Keratinocyte (primary cell): ENCODE measurements around the gene POLR2L. TPM values are rescaled to one million over a fixed set of nuclear protein-coding genes. Genes with fewer than 3 reads are reported as not detected.

Experiments
- DNase-seq: peaks from one replicate; pipeline ENCODE4 v3.0.0-alpha.2; 2011; ENCODE audit warnings: low read depth, missing footprints, low spot score
- FAIRE-seq: peaks from 2 replicates; lab custom pipeline; 2011; peaks lifted over from hg19 to GRCh38; lab: Jason Lieb, UNC
- H2AFZ ChIP-seq: 2 replicates; pipeline ENCODE4 v1.6.0; 2012; ENCODE audit warnings: low read length, control low read depth, inconsistent platforms; ENCODE audit not compliant: control insufficient read depth
- H3K27ac ChIP-seq: 2 replicates; pipeline ENCODE4 v1.5.1; 2011; ENCODE audit warnings: low read length; ENCODE audit not compliant: control insufficient read depth, insufficient read depth
- H3K27me3 ChIP-seq: 3 replicates; pipeline ENCODE4 v1.6.0; 2011; ENCODE audit warnings: low read length; ENCODE audit not compliant: control insufficient read depth, insufficient read depth; ENCODE audit errors: extremely low read depth
- H3K36me3 ChIP-seq, 2 experiments: 2 replicates in 1 of 2; 3 replicates in 1 of 2; pipeline ENCODE4 v1.5.1; 2011; ENCODE audit warnings: low read length in 2 of 2, mild to moderate bottlenecking in 1 of 2; ENCODE audit not compliant: control insufficient read depth in 2 of 2, insufficient read depth in 2 of 2; ENCODE audit errors: extremely low read depth in 1 of 2
- H3K4me1 ChIP-seq: 3 replicates; pipeline ENCODE4 v1.5.1; 2011; ENCODE audit warnings: low read length; ENCODE audit not compliant: control insufficient read depth, insufficient read depth; ENCODE audit errors: extremely low read depth
- H3K4me2 ChIP-seq: 3 replicates; pipeline ENCODE4 v1.6.0; 2011; ENCODE audit warnings: low read depth, low read length; ENCODE audit not compliant: control insufficient read depth, insufficient read depth; ENCODE audit errors: extremely low read depth
- H3K4me3 ChIP-seq, 3 experiments: fragments of 200-600 bp in 1 of 3; sonication (generic) in 1 of 3; 2 replicates in 2 of 3; 3 replicates in 1 of 3; pipeline ENCODE4 v1.5.1; 2011 to 2016; ENCODE audit warnings: low read length in 3 of 3, mild to moderate bottlenecking in 3 of 3, control low read depth in 2 of 3, inconsistent platforms in 1 of 3, low read depth in 1 of 3, mixed read lengths in 1 of 3, mixed run types in 1 of 3, moderate library complexity in 1 of 3; ENCODE audit not compliant: control insufficient read depth in 2 of 3, insufficient read depth in 2 of 3; ENCODE audit errors: extremely low read depth in 1 of 3
- H3K79me2 ChIP-seq: 2 replicates; pipeline ENCODE4 v1.6.0; 2012; ENCODE audit warnings: low read length; ENCODE audit not compliant: control insufficient read depth, insufficient read depth
- H3K9ac ChIP-seq: 3 replicates; pipeline ENCODE4 v1.6.0; 2011; ENCODE audit warnings: low read length; ENCODE audit not compliant: control insufficient read depth, insufficient read depth; ENCODE audit errors: extremely low read depth
- H3K9me1 ChIP-seq: 3 replicates; pipeline ENCODE4 v1.6.0; 2011; ENCODE audit warnings: low read length; ENCODE audit not compliant: control insufficient read depth, insufficient read depth; ENCODE audit errors: extremely low read depth
- H3K9me3 ChIP-seq: 2 replicates; pipeline ENCODE4 v1.5.1; 2012; ENCODE audit warnings: low read depth, low read length; ENCODE audit not compliant: control insufficient read depth
- H4K20me1 ChIP-seq: 3 replicates; pipeline ENCODE4 v1.6.0; 2011; ENCODE audit warnings: low read length; ENCODE audit not compliant: control insufficient read depth, insufficient read depth; ENCODE audit errors: extremely low read depth
- CTCF ChIP-seq, 3 experiments: IDR thresholded peaks in 1 of 3; conservative IDR thresholded peaks in 1 of 3; optimal IDR thresholded peaks in 1 of 3; 2 replicates in 2 of 3; 3 replicates in 1 of 3; pipeline versions ENCODE3 to v1.5.1; 2011; ENCODE audit warnings: low read length in 3 of 3, mild to moderate bottlenecking in 3 of 3, moderate library complexity in 2 of 3, control low read depth in 1 of 3, inconsistent platforms in 1 of 3; ENCODE audit not compliant: insufficient read depth in 2 of 3; ENCODE audit errors: extremely low read depth in 1 of 3
- EZH2 ChIP-seq: IDR thresholded peaks from one replicate; pipeline ENCODE4 v1.6.1; 2012; ENCODE audit warnings: inconsistent platforms, mild to moderate bottlenecking, low read length, moderate library complexity
- dilution Hi-C: fragments of 300-500 bp; cut with MboI; formaldehyde crosslinking; loops from one replicate; pipeline ENCODE4 v1.7.0; 2020; ENCODE audit warnings: low sequenced_read_pairs; ENCODE audit not compliant: extremely low pct_ligation_motif_present
- polyA plus RNA-seq, 5 experiments: library from polyadenylated mRNA; depleted of rRNA in 3 of 5; stranded (reverse) in 3 of 5; stranded (forward) in 1 of 5; unstranded in 1 of 5; fragments of >200 nt; gene quantifications; 1 replicate in 1 of 5; 2 replicates in 3 of 5; 3 replicates in 1 of 5; pipeline versions ENCODE4 v1.2.1 to v1.2.3, GENCODE V29; 2011 to 2012; ENCODE audit warnings: missing spikeins in 2 of 5, low read depth in 1 of 5, low replicate concordance in 1 of 5

The POLR2L gene
- polyA plus RNA-seq, 1 donor (not counting 4 experiments of a cell fraction or from before 2014, with no cell fraction given), result 145 TPM

- Histone ChIP-seq H3K27ac (no peak overlapping the region), H3K4me1 (peaks cover 15% of the 10 kb centered on the region), H3K4me2 (no peak overlapping the region), H3K36me3 (peaks cover 0 to 17% of the 10 kb centered on the region in 2 experiments), H3K27me3 (no peaks in the 10 kb centered on the region), H4K20me1 (no peaks in the 10 kb centered on the region), H2AFZ (no peak overlapping the region), H3K9me3 (no peaks in the 10 kb centered on the region), H3K9me1 (no peaks in the 10 kb centered on the region), H3K9ac (no peak overlapping the region), H3K79me2 (peaks cover 2% of the 10 kb centered on the region), H3K4me3 (no peak overlapping the region)
- dilution Hi-C loops, result no loop called here
- no peak for FAIRE-seq
- no peak for TF ChIP-seq EZH2
- no peak for TF ChIP-seq CTCF (optimal IDR thresholded peaks at IDR 0.05 in 1 of 3, IDR thresholded peaks at IDR 0.05 in 1 of 3, conservative IDR thresholded peaks at IDR 0.05 in 1 of 3; ENCODE audit: extremely low read depth in 1 of 3, insufficient read depth in 2 of 3, low read length in 3 of 3)
- DNase-seq, result no peak
Measured at GRCh38 chr11:803467-803742, 38.9 kb downstream of the POLR2L start.

GRCh38 chr11:802693-803466 is 39.4 kb downstream of the POLR2L start:
- no peak overlapping the region for H3K4me2 ChIP-seq
- H4K20me1 ChIP-seq, result no peaks in the 10 kb centered on the region
- H3K4me1 ChIP-seq, result peaks cover 16% of the 10 kb centered on the region
- FAIRE-seq, result no peak
- H3K4me3 ChIP-seq, result no peak overlapping the region
- H3K27ac ChIP-seq, result no peak overlapping the region
- no peak overlapping the region for H2AFZ ChIP-seq
- H3K27me3 ChIP-seq, result no peaks in the 10 kb centered on the region
- peaks cover 0 to 17% of the 10 kb centered on the region in 2 experiments for H3K36me3 ChIP-seq
- no peak for DNase-seq
- no peaks in the 10 kb centered on the region for H3K9me3 ChIP-seq
- no peak overlapping the region for H3K9ac ChIP-seq
- H3K9me1 ChIP-seq, result no peaks in the 10 kb centered on the region
- TF ChIP-seq CTCF (optimal IDR thresholded peaks at IDR 0.05 in 1 of 3, IDR thresholded peaks at IDR 0.05 in 1 of 3, conservative IDR thresholded peaks at IDR 0.05 in 1 of 3; ENCODE audit: extremely low read depth in 1 of 3, insufficient read depth in 2 of 3, low read length in 3 of 3), result no peak
- dilution Hi-C loops, result no loop called here
- H3K79me2 ChIP-seq, result no peaks in the 10 kb centered on the region
